ENCODE measurements around the gene SLC19A3.

The SLC19A3 gene

DNA sequence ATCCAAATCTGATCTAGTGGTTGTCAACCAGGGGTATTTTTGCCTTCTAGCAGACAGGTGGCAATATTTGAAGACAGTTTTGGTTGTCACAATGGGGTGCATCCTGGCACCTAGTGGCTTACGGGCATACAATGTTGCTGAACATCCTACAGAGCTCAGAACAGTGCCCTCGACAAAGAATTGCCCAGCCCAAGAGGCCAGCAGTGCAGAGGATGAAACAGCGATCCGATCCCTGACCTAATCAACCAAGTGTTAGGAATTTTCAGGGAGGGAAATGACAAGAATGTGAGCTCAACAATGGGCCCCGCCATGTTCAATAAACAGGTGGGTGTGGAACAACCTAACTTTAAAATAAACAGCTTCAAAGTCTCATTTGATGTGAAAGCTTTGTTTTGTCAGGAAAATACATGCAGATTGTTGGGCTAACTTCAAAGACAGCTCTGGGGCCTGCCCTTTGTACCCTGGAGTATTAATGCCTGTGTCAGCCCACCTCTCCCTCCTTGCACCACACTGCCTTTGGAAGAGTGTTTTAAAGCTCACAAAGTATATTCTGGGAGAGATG lies 73.8 kb downstream of the SLC19A3 start:
- no peaks in the 10 kb centered on the region for H3K36me3 ChIP-seq (ENCODE audit: control insufficient read depth in 2 of 2, insufficient read depth in 2 of 2, low read length in 2 of 2)
- no peak overlapping the region for H3K4me3 ChIP-seq (ENCODE audit: low read length in 2 of 2)
- H3K27ac ChIP-seq (ENCODE audit: low read depth in 2 of 2, low read length in 2 of 2): no peak overlapping the region
- no peak overlapping the region for H3K9ac ChIP-seq (ENCODE audit: low read depth in 1 of 2, low read length in 2 of 2)
- H3K27me3 ChIP-seq (ENCODE audit: control insufficient read depth in 2 of 2, insufficient read depth in 2 of 2, low read length in 2 of 2): no peaks in the 10 kb centered on the region
- no peaks in the 10 kb centered on the region for H3K9me3 ChIP-seq (ENCODE audit: control insufficient read depth in 2 of 2, low read length in 2 of 2)
- H3K4me1 ChIP-seq (ENCODE audit: control insufficient read depth in 2 of 2, insufficient read depth in 2 of 2, low read length in 2 of 2): no peaks in the 10 kb centered on the region

DNA sequence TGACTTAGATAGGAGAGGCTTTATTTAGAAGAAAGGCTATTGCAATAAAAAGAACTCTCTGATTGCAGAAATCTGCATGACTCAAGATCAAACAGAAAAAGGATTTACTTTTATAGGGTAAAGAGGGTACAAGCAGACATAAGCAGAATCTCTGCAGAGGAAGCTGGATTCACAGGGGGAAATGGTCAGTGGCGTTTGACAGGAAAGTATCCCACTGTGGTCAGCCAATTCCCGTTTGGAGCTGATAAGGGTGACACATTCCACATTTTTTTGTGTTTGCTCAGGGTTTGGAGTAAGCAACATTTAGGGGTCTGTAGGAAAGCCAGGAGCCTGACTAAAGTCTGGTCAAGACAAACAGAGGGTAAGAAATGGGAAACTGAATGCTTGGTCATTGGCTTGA lies 75.2 kb downstream of the SLC19A3 start:
- no peak overlapping the region for H3K9ac ChIP-seq (ENCODE audit: low read depth in 1 of 2, low read length in 2 of 2)
- H3K27me3 ChIP-seq (ENCODE audit: control insufficient read depth in 2 of 2, insufficient read depth in 2 of 2, low read length in 2 of 2): no peaks in the 10 kb centered on the region
- no peak overlapping the region for H3K27ac ChIP-seq (ENCODE audit: low read depth in 2 of 2, low read length in 2 of 2)
- no peaks in the 10 kb centered on the region for H3K36me3 ChIP-seq (ENCODE audit: control insufficient read depth in 2 of 2, insufficient read depth in 2 of 2, low read length in 2 of 2)
- H3K9me3 ChIP-seq (ENCODE audit: control insufficient read depth in 2 of 2, low read length in 2 of 2): no peaks in the 10 kb centered on the region
- no peak overlapping the region for H3K4me3 ChIP-seq (ENCODE audit: low read length in 2 of 2)
- no peaks in the 10 kb centered on the region for H3K4me1 ChIP-seq (ENCODE audit: control insufficient read depth in 2 of 2, insufficient read depth in 2 of 2, low read length in 2 of 2)

DNA sequence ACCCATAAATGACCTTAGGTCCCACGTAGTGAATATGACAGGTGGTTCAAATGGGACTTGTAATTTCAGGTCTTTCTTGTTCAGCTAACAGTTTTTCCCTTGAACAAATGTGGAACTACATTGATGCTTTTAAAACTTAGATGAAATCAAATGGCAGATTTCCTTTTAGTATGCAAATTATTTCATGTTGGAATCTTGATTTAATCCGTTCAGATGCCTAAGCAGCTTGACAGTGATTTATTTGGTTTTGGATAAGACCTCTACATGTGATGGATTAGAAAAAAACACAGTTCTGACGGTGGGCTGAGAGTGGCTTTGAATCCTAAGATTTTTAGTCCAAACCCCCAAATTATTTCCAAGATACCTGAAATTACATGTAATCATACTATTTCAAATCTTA lies 83.6 kb downstream of the SLC19A3 start:
- Histone ChIP-seq H3K4me1 (ENCODE audit: control insufficient read depth in 2 of 2, insufficient read depth in 2 of 2, low read length in 2 of 2) (no peaks in the 10 kb centered on the region), H3K4me3 (ENCODE audit: low read length in 2 of 2) (no peak overlapping the region), H3K9ac (ENCODE audit: low read depth in 1 of 2, low read length in 2 of 2) (no peak overlapping the region), H3K27ac (ENCODE audit: low read depth in 2 of 2, low read length in 2 of 2) (no peak overlapping the region), H3K9me3 (ENCODE audit: control insufficient read depth in 2 of 2, low read length in 2 of 2) (no peaks in the 10 kb centered on the region), H3K27me3 (ENCODE audit: control insufficient read depth in 2 of 2, insufficient read depth in 2 of 2, low read length in 2 of 2) (no peaks in the 10 kb centered on the region), H3K36me3 (ENCODE audit: control insufficient read depth in 2 of 2, insufficient read depth in 2 of 2, low read length in 2 of 2) (no peaks in the 10 kb centered on the region)

All from mucosa of rectum (tissue), 2 donors.